Fibroblast of peridontal ligament (primary cell): ENCODE measurements around the gene DEFB112.
A peak's percentile ranks its signal among the peaks of the same experiment; 100 is the strongest.

ENCODE experiments used
- DNase-seq: peaks from one replicate; pipeline ENCODE4 v3.0.0-alpha.2; 2010; ENCODE audit errors: extremely low read depth

The DEFB112 gene, protein sequence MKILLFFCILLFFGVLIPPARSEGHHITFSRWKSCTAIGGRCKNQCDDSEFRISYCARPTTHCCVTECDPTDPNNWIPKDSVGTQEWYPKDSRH

DNA sequence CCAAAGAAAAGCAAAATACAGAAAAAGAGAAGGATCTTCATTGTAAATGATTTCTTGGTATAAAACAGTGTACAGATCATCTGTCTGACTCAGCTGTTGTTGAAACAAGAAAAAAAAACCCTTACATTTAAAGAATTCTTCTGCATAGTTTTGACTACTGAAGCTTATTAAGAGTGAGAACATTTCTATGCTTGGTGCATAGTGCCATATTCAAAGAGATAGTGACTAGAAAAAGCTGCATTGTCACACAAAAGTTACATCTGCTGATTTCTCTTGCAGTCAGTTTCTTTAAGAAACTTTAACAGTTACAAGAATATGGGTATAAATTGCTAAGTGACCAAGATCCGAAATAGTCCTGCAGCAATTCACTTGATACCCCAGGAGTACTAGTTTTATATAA is at the start of gene DEFB112:
Gene DEFB112, minus strand, starts transcription at position 101 of the 400 bp plus-strand sequence. Its CDS starts 60 bp downstream, at position 41.
- no peak for DNase-seq

DNA sequence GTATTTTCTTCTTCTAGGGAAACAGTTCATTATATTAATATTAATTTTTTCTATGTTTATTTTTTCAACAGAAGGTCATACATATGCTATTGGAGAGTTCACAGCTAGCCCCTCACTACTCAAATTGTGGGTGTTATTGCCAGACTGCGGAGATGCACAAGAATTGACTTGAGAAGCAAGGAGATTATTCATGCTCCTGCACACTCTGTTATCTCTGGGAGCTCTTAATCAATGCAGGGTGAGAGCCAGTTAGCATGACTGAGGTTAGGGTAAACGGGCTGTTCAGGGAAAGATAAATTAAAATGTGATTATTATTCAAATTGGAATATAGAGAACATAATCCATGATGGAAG is 48.9 kb upstream of the DEFB112 start:
- DNase-seq = no peak

DNA sequence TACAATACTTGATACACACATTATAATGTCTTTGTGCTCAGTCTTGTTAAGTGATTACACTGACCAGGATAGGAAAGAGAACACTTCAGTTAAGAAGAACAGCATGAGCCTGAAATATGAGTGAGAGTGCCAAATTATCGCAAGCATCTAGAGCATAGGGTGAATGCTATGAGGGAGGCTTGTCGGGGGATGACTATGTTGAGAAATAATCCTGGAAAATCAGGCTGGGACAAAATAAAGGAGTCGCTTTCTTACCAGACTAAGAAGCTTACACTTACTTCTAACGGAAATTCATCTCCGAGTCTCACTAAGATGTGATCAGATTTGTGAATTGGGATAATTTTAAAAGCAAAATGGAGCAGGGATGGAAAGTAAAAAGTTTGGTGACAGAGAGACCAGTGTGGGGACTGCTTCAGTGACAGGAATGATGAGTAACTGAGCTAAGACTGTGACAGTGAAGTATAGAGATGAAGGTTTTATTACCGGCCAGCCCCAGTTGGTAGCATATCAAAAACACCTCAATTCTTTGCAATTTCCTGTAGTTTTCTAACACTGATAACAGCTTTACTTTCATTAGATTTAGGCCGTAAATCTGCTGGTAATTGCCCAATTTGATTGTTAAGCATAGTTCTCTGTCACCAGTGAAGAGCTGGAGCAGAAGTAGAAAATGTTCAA is 48.4 kb upstream of the DEFB112 start:
- no peak for DNase-seq

DNA sequence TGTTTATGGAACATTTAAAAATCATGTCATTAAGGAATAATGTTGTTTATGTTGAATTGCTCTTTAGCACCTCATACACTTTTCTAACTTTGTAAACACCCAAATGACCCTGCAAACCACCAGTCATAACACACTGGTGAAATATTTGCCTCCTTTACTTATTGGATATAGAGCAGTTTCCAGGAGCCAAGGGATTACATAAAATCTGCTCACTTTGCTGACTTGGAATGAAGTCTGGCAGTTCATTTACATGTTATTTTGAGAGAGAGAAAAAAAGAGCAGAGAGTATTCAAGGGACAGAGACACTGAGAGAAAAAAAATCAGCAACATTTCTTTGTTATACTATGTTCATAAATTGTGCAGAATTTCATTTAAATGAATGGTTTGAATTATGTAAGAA is 46.6 kb upstream of the DEFB112 start:
- DNase-seq = no peak

DNA sequence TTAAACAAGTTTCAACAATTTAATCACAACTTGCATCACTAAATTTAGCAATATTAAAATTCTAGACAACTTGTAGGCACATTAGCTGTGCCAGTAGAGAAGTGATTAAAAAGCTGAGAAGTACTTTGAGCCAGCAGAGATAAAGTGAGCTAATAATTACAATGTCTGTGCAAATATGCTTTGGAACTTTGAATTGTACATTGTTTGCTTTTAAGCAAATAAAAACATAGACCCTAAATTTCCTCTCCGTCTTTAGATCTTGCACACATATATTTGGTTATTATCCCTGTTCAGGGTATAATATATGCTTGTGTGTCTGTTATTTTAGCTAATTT is 44.2 kb upstream of the DEFB112 start:
- DNase-seq = no peak

DNA sequence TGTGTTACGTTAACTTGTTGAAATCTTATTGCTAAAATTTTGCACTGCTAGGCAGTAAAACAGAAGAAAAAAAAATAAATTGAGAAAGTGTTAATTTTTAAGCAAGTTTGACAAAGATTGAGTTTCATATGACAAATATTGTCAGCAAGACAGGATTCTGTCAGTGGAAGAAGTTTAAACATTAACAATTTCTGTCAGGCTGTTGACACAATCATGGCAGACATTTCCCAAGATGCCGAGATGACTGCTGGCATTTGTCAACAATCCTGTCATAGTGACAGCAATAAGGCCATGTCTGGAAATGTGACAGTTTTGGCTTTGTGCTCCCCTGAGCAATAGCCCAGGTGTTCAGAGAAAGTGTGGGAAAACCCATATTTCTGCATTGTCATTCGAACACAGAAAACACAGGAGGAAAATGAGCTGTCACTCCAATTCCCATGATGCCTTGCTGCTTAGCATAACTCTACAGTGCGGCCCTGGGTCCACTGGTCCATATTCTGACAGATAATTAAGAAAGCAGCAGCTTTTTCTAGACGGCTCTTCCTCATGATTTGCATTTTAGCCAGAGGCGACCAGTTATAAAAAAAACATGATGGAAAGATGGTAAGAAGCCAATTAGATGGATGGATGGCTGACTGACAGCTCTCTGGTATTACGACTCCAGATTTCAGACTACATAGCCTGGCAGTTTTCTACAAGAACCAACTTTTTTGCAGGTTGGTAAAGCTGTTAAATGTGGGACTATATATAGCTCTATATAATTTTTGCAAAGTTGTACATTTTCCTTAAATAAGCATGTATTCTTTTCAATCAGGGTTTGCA is 43.6 kb upstream of the DEFB112 start:
- DNase-seq = no peak

DNA sequence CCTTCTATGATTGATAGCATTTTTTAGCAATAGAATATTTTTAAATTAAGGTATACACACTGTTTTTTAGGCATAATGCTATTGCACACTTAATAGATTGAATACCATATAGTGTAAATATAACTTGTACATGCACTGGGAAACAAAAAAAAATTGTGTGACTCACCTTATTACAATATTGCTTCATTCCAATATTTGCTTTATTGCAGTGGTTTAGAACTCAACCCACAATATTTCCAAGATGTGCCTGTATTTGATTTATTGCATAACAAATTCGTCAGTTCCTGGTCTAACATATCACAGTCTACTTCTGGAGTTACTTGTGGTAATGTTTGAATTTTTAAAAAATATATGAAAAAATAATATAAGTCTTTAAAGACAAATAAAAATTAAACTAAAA is 41.9 kb upstream of the DEFB112 start:
- peak; percentile 55 for DNase-seq

DNA sequence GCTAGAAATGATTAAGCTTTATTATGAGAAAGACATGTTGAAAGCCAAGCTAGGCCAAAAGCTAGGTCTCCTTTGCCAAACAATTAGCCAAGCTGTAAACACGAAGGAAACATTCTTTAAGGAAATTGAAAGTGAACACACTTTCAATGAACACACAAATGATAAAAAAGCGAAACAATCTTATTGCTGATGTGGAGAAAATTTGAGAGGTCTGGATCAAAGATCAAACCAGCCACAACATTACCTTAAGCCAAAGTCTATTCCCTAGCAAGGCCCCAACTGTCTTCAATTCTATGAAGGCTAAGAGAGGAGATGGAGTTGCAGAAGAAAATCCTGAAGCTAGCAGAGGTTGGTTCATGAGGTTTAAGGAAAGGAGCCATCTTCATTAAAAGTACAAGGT is 40.2 kb upstream of the DEFB112 start:
- no peak for DNase-seq

DNA sequence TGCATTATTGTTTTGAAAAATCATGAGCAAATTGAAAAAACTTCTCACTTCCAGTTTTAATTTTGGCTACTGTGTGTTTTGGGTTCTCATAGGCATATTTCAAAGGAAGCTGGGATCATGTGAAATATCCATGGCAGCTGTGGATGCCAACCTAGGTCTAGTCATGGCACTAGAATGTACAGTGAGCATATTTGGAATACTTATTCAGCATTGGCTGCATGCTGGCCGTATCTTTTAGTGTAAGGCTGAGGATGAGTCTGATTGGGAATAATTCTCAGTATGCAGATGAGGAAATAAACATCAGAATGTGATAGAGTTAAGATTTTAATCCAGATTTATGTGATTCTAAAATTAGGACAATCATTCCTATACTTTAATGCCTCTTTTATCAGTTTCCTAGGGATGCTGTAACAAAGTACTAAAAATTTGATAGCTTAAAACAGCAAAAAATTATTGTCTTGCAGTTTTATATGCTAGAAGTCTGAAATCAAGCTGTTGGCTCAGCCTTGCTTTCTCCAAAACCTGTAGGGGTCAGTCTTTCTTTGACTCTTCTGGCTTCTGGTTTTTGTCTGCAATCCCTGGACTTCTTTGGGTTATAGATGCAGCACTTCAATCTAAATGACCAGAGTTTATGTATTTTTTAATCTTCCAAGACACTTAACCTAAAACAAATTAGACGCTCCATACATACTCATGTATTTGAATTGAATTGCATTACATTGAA is 37.7 kb upstream of the DEFB112 start:
- DNase-seq = peak; percentile 71

DNA sequence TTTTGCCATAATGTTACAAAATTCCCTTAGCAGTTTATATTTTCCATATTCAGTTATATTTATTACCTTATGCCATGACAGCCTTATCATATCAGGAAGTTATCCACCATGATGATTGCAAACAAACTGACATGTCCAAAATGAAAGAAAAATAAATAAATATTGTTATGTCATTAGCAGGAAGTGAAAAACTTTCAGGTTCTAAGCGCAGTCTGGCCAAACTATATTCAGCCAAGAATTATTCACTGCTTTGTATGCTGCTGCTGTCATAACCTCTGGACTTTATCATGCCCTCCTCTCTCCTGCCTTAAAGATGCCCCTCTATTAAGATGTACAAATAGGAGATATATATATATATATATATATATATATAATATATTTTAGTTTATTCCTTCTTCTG is 27.7 kb upstream of the DEFB112 start:
- no peak for DNase-seq

DNA sequence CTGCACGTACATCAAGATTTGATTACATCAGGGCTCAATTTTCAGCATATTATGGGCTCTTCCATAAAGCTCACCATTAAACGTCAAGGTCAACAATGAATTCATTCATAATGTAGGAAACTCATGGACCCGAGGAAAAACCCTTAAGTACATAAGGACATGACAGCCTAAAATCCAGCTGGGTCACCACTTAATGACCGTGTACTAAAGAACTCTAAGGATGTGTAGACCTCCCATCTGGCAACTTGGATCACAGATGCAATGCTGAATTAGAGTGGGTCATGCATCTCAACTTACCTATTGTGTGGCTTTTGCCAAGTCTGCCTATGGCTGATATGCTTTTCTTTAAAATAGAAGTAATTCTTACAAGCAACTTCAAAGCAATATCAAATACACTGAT is 26.7 kb upstream of the DEFB112 start:
- no peak for DNase-seq

DNA sequence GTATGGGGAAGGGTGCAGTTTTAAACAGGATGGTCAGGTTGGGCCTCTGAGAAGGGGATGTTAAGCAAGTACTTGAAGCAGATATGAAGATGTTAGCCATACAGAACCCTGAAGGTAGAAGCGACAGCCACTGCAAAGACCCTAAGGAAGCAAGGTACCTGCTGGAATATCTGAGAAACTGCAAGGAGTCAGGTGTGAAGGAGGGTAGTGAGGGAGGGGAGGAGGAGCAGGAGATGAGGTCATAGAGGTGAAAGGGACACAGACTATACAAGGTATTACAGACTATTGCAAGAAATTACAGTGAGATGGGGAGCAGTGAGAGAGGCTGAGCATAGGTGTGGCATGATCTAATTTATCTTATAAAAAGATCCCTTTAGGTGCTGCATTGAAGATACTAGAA is 22.2 kb upstream of the DEFB112 start:
- DNase-seq = no peak

DNA sequence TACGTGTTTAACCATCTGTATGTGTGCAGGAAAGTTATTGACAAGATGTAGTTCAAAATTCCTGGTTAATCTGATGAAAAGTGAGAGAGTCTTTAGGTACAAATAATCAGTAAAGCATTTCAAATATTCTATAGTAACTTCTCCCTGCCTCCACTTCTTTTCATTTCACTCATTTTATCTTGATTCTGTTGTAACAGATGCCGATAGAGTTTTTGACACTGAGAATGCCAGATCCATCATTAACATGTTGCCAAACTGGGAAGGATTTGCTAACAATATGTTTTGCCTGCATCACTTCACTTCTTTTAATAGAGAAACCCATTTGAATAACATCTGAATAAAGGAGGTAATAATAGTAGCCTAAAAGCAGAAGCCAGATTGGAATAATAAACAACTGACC is 20.4 kb upstream of the DEFB112 start:
- DNase-seq = no peak

DNA sequence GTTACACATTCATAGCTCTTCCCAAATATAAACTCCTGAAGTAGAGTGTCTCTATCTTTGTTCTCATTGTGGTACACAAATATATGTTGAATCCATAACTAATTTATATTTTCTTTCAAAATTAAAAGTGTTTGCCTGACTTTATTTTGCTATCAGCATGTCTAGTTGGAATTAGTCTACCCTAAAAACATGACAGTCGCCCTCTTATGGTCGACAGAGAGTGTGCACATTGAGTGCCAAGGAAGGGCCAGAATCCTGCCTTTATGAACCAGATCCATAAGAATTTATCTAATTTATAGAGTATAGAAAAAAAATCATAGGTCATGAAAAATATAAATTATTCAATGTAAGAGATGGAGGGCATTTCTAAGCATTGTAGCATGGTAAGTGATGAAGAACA is 12.3 kb upstream of the DEFB112 start:
- no peak for DNase-seq

DNA sequence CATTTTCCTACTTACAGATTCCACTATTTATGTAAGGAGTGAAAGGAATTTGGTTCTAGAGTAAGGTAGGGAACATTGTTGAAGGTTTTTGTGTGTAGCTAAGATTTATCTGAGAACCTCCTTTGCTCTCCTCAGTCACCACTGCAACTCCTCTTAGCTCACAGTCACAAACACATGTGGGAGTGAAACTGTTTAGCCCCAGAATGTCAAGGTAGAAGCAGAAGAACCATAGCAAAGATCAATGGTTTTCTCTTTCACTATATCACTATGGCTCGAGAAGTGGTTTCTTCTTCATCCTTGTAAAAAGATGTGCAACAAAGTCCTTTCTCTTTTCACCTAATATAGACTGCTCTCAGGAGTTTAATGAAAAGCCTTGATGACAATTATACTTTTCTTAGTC is 6.5 kb upstream of the DEFB112 start:
- DNase-seq = no peak

DNA sequence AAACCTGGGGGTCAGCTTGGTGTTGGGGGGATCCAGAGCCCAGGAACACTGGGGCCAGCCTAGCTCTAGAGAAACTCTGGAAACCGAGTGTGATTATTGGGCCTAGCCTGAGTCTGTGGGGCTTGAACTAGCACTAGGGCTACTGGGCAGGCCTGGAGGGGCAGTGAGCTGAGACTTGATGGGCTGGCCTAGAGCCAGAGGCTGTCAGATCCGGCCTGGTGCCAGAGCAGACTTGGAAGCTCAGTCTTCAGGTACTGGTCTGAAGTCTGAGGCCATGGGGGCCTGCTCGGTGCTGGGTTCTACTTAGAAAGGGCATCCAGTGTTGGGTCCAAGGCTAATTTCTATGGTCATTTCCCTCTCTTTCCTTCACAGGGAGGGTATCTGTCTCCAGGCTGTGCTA is 2.7 kb downstream of the DEFB112 start:
- no peak for DNase-seq

DNA sequence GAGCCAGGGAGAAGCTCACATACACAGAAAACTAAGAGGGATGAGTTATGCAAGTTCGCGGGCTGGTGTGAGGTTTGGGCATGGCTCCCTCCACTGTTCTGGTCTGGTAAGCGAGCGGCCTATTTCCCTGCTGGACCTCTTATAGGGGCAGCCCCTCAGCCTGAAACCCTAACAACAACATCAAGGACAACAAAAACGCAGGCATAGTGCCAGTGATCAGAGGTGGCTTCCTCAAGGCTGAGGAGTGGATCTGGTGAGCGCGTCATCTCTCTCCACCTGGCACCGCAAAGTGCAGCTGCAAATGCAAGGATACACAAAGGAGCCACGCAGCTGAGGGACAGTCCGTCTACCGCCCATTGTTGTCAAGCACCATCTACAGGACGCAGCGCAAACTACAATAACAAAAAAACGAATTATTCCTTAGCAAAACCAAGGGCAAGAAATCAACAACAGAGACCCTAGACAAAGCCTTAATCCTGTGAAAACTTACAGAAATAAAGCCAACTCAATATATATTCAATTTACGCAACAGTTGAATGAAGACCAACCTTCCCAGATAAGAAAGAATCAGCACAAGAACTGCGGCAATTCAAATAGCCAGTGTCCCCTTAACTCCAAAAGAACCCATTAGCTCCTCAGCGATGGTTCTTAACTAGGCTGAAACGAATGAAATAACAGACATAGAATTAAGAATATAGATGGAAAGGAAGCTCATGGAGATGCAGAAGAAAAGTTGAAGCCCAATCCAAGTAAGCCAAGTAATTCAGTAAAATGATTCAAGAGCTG is 18.8 kb downstream of the DEFB112 start:
- DNase-seq = no peak

DNA sequence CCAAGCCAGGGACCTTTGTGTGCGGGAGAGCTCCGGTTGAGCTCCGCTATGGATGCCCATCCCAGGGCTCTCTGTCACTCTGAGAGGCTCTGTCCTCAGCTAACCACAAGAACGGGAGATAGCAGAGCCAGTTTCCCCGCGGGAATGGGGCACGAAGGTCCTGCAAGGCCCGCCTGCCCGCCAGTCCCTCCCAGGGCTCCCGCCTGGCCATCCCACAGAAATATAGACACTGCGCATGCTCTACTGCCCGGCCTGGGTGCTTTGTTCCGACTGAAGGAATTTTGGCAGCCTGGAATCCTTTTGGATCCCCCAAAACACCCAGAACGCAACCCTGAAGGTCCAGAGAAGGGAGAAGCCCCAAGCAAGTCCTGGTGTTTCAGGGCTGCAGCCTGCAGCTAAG is 19.4 kb downstream of the DEFB112 start:
- DNase-seq = no peak

DNA sequence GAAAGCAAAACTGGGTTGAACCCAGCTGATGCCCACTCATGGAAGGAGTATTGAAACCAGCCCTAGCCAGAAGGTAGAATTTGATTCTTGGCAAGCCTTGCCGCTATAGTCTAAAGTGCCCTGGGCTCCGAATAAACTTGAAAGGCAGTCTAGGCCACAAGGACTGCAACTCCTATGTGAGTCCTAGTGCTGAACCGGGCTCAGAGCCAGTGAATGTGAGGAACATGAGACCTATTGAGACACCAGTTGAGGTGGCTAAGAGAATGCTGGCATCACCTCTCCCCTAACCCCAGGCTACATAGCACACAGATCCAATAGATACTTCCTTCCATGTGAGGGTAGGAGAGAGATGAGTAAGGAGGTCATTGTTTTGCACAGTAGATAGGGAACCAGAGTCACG is 24.5 kb downstream of the DEFB112 start:
- no peak for DNase-seq

DNA sequence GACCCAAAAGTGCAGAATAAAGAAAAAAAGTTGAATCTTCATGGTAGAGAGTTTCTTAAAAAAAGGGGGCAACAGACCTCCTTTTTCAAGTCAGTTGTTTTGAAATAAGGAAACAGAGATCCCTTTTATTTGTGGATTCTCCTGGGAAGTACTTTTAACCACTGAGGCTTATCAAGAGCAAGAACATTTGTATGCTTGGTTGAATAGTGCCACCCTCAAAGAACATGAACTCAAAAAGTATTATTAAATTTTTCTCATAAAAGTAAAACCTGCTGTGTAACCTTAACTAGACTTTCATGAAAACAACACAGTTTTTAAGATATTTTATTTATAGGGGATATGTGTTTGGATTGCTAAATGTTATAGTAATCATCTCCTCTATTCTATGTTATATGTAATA is 27.8 kb downstream of the DEFB112 start, which contains the start of gene DEFB110:
Gene DEFB110, minus strand, starts transcription at position 101 of the 400 bp plus-strand sequence. Its CDS starts 59 bp downstream, at position 42.
- no peak for DNase-seq

DNA sequence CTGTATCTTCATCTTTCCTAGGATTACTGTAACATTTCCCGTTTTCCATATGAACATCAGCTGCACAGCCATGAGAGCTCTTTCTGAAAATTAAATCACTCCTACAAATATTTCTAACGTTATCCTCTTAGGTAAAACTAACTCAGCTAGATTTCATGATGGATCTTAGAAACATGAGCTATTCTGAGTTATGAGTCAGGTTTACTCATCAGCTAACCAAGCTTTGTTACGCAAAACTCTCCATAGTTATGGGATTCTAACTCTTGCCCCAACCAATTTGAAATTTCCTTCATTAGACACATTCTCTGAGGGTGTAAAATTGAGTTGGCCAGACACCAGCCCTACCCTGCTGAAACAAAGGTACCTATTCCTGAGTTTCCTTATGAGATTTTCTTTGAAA is 41.9 kb downstream of the DEFB112 start:
- DNase-seq = peak; percentile 3

DNA sequence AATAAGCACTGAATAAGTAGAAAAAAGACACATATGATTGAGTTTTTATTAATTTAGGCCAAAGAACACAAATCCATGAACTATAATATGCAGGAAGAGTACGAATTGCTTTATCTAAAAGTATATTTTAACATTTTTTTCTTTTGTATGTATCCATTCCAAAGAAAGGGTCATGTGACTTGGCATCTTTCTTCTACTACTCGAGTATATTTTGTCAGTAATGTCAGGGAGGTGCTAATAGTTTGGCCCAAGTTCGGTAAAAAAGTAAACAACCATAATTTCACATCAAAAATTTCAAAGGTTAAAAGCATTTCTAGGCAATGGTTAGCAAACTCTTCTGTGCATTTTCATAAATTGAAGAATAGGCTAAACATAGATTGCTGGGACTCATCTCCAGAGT is 46.6 kb downstream of the DEFB112 start:
- no peak for DNase-seq
